Liver (tissue), 3 donors: ENCODE measurements around the gene PSMB7.

Experiments
- ATF3 ChIP-seq: IDR thresholded peaks from 2 replicates; pipeline ENCODE4 v1.6.1; 2016; ENCODE audit warnings: antibody characterized with exemption
- CTCF ChIP-seq: fragments of 150-350 bp; IDR thresholded peaks from 2 replicates; pipeline ENCODE4 v1.5.1; 2017; ENCODE audit warnings: improper control_type of control experiment, low read depth, low read length; ENCODE audit not compliant: missing input control
- EGR1 ChIP-seq, 2 donors: IDR thresholded peaks; 2 replicates each; pipeline ENCODE4 v1.6.1; 2016 to 2018; ENCODE audit warnings: antibody characterized with exemption in 2 of 2, low read depth in 2 of 2
- FOXA1 ChIP-seq: IDR thresholded peaks from 2 replicates; pipeline ENCODE4 v1.6.1; 2016; ENCODE audit warnings: antibody characterized with exemption
- GABPA ChIP-seq, 2 donors: IDR thresholded peaks in 1 of 2; conservative IDR thresholded peaks in 1 of 2; 2 replicates each; pipeline ENCODE4 v1.6.1; 2016; ENCODE audit warnings: antibody characterized with exemption in 2 of 2, mild to moderate bottlenecking in 1 of 2, moderate library complexity in 1 of 2
- MAX ChIP-seq: IDR thresholded peaks from 2 replicates; pipeline ENCODE4 v1.6.1; 2016; ENCODE audit warnings: antibody characterized with exemption
- NR2F2 ChIP-seq: IDR thresholded peaks from 2 replicates; pipeline ENCODE4 v1.6.1; 2016; ENCODE audit warnings: antibody characterized with exemption
- RAD21 ChIP-seq, 2 donors: IDR thresholded peaks; 2 replicates each; pipeline ENCODE4 v1.6.1; 2016; ENCODE audit warnings: antibody characterized with exemption in 2 of 2, mild to moderate bottlenecking in 2 of 2
- REST ChIP-seq: IDR thresholded peaks from 2 replicates; pipeline ENCODE4 v1.6.1; 2016; ENCODE audit warnings: antibody characterized with exemption, mild to moderate bottlenecking
- RXRA ChIP-seq, 2 donors: IDR thresholded peaks; 2 replicates each; pipeline ENCODE4 v1.6.1; 2017 to 2018; ENCODE audit warnings: antibody characterized with exemption in 2 of 2, mild to moderate bottlenecking in 1 of 2
- SP1 ChIP-seq: IDR thresholded peaks from 2 replicates; pipeline ENCODE4 v1.6.1; 2018; ENCODE audit warnings: antibody characterized with exemption, mild to moderate bottlenecking
- TAF1 ChIP-seq: conservative IDR thresholded peaks from 2 replicates; pipeline ENCODE4 v1.6.1; 2016; ENCODE audit warnings: antibody characterized with exemption, mild to moderate bottlenecking
- YY1 ChIP-seq: IDR thresholded peaks from 2 replicates; pipeline ENCODE4 v1.6.1; 2016; ENCODE audit warnings: antibody characterized with exemption, mild to moderate bottlenecking
- ZBTB33 ChIP-seq: IDR thresholded peaks from 2 replicates; pipeline ENCODE4 v1.6.1; 2016; ENCODE audit warnings: antibody characterized with exemption
- donor health status: healthy.
- donor health status: healthy.

- no peak for TF ChIP-seq RAD21 (IDR thresholded peaks at IDR 0.05)
- no peak for TF ChIP-seq CTCF
- TF ChIP-seq ATF3, result no peak
- TF ChIP-seq GABPA (IDR thresholded peaks at IDR 0.05 in 1 of 2, conservative IDR thresholded peaks at IDR 0.05 in 1 of 2), result no peak
- TF ChIP-seq SP1, result no peak
- no peak for TF ChIP-seq REST
- TF ChIP-seq RXRA (IDR thresholded peaks at IDR 0.05), result no peak
- no peak for TF ChIP-seq TAF1
- no peak for TF ChIP-seq MAX
- no peak for TF ChIP-seq FOXA1
- TF ChIP-seq EGR1 (IDR thresholded peaks at IDR 0.05; ENCODE audit: low read depth in 2 of 2), result no peak
- no peak for TF ChIP-seq ZBTB33
- TF ChIP-seq NR2F2, result no peak
- TF ChIP-seq YY1, result no peak
Observed at GRCh38 chr9:124439686-124440243, 24.5 kb upstream of the PSMB7 start.
